Keratinocyte (primary cell): ENCODE data around the gene OPN4. TPM values are rescaled to one million over a fixed set of nuclear protein-coding genes. Genes with fewer than 3 reads are reported as not detected.

Experiments
- DNase-seq: peaks from one replicate; pipeline ENCODE4 v3.0.0-alpha.2; 2011; ENCODE audit warnings: low read depth, missing footprints, low spot score
- FAIRE-seq: peaks from 2 replicates; lab custom pipeline; 2011; peaks lifted over from hg19 to GRCh38; lab: Jason Lieb, UNC
- H2AFZ ChIP-seq: 2 replicates; pipeline ENCODE4 v1.6.0; 2012; ENCODE audit warnings: low read length, control low read depth, inconsistent platforms; ENCODE audit not compliant: control insufficient read depth
- H3K27ac ChIP-seq: 2 replicates; pipeline ENCODE4 v1.5.1; 2011; ENCODE audit warnings: low read length; ENCODE audit not compliant: control insufficient read depth, insufficient read depth
- H3K27me3 ChIP-seq: 3 replicates; pipeline ENCODE4 v1.6.0; 2011; ENCODE audit warnings: low read length; ENCODE audit not compliant: control insufficient read depth, insufficient read depth; ENCODE audit errors: extremely low read depth
- H3K36me3 ChIP-seq, 2 experiments: 2 replicates in 1 of 2; 3 replicates in 1 of 2; pipeline ENCODE4 v1.5.1; 2011; ENCODE audit warnings: low read length in 2 of 2, mild to moderate bottlenecking in 1 of 2; ENCODE audit not compliant: control insufficient read depth in 2 of 2, insufficient read depth in 2 of 2; ENCODE audit errors: extremely low read depth in 1 of 2
- H3K4me1 ChIP-seq: 3 replicates; pipeline ENCODE4 v1.5.1; 2011; ENCODE audit warnings: low read length; ENCODE audit not compliant: control insufficient read depth, insufficient read depth; ENCODE audit errors: extremely low read depth
- H3K4me2 ChIP-seq: 3 replicates; pipeline ENCODE4 v1.6.0; 2011; ENCODE audit warnings: low read depth, low read length; ENCODE audit not compliant: control insufficient read depth, insufficient read depth; ENCODE audit errors: extremely low read depth
- H3K4me3 ChIP-seq, 3 experiments: fragments of 200-600 bp in 1 of 3; sonication (generic) in 1 of 3; 2 replicates in 2 of 3; 3 replicates in 1 of 3; pipeline ENCODE4 v1.5.1; 2011 to 2016; ENCODE audit warnings: low read length in 3 of 3, mild to moderate bottlenecking in 3 of 3, control low read depth in 2 of 3, inconsistent platforms in 1 of 3, low read depth in 1 of 3, mixed read lengths in 1 of 3, mixed run types in 1 of 3, moderate library complexity in 1 of 3; ENCODE audit not compliant: control insufficient read depth in 2 of 3, insufficient read depth in 2 of 3; ENCODE audit errors: extremely low read depth in 1 of 3
- H3K79me2 ChIP-seq: 2 replicates; pipeline ENCODE4 v1.6.0; 2012; ENCODE audit warnings: low read length; ENCODE audit not compliant: control insufficient read depth, insufficient read depth
- H3K9ac ChIP-seq: 3 replicates; pipeline ENCODE4 v1.6.0; 2011; ENCODE audit warnings: low read length; ENCODE audit not compliant: control insufficient read depth, insufficient read depth; ENCODE audit errors: extremely low read depth
- H3K9me1 ChIP-seq: 3 replicates; pipeline ENCODE4 v1.6.0; 2011; ENCODE audit warnings: low read length; ENCODE audit not compliant: control insufficient read depth, insufficient read depth; ENCODE audit errors: extremely low read depth
- H3K9me3 ChIP-seq: 2 replicates; pipeline ENCODE4 v1.5.1; 2012; ENCODE audit warnings: low read depth, low read length; ENCODE audit not compliant: control insufficient read depth
- H4K20me1 ChIP-seq: 3 replicates; pipeline ENCODE4 v1.6.0; 2011; ENCODE audit warnings: low read length; ENCODE audit not compliant: control insufficient read depth, insufficient read depth; ENCODE audit errors: extremely low read depth
- EZH2 ChIP-seq: IDR thresholded peaks from one replicate; pipeline ENCODE4 v1.6.1; 2012; ENCODE audit warnings: inconsistent platforms, mild to moderate bottlenecking, low read length, moderate library complexity
- dilution Hi-C: fragments of 300-500 bp; cut with MboI; formaldehyde crosslinking; loops from one replicate; pipeline ENCODE4 v1.7.0; 2020; ENCODE audit warnings: low sequenced_read_pairs; ENCODE audit not compliant: extremely low pct_ligation_motif_present
- polyA plus RNA-seq, 5 experiments: library from polyadenylated mRNA; depleted of rRNA in 3 of 5; stranded (reverse) in 3 of 5; stranded (forward) in 1 of 5; unstranded in 1 of 5; fragments of >200 nt; gene quantifications; 1 replicate in 1 of 5; 2 replicates in 3 of 5; 3 replicates in 1 of 5; pipeline versions ENCODE4 v1.2.1 to v1.2.3, GENCODE V29; 2011 to 2012; ENCODE audit warnings: missing spikeins in 2 of 5, low read depth in 1 of 5, low replicate concordance in 1 of 5
- TF ChIP-seq, protein P1 (sequence below), 3 experiments: IDR thresholded peaks in 1 of 3; conservative IDR thresholded peaks in 1 of 3; optimal IDR thresholded peaks in 1 of 3; 2 replicates in 2 of 3; 3 replicates in 1 of 3; pipeline versions ENCODE3 to v1.5.1; 2011; ENCODE audit warnings: low read length in 3 of 3, mild to moderate bottlenecking in 3 of 3, moderate library complexity in 2 of 3, control low read depth in 1 of 3, inconsistent platforms in 1 of 3; ENCODE audit not compliant: insufficient read depth in 2 of 3; ENCODE audit errors: extremely low read depth in 1 of 3

The OPN4 gene
- polyA plus RNA-seq, 1 donor (not counting 4 experiments of a cell fraction or from before 2014, with no cell fraction given): not detected

DNA sequence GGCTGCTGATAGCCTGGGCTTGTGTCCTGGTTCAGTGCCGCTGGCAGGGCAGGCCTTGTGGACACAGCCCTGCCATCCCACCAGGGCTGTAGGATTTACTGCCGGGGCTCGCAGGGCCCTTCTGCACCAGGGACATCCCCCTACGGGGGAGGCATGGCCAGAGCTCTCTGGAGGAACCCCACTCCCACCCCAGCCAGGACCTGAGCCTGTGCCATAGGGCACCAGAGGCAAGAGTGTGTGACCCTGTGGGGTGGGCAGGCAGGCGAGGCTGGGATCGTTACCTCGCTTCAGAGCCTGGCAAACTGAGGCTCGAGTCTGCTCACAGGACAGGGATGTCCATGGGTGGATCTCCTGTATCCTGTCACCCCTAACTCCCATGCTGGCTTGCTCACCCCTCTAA, 16.5 kb downstream of the OPN4 start:
- no peak for TF ChIP-seq EZH2
- TF ChIP-seq, protein P1, sequence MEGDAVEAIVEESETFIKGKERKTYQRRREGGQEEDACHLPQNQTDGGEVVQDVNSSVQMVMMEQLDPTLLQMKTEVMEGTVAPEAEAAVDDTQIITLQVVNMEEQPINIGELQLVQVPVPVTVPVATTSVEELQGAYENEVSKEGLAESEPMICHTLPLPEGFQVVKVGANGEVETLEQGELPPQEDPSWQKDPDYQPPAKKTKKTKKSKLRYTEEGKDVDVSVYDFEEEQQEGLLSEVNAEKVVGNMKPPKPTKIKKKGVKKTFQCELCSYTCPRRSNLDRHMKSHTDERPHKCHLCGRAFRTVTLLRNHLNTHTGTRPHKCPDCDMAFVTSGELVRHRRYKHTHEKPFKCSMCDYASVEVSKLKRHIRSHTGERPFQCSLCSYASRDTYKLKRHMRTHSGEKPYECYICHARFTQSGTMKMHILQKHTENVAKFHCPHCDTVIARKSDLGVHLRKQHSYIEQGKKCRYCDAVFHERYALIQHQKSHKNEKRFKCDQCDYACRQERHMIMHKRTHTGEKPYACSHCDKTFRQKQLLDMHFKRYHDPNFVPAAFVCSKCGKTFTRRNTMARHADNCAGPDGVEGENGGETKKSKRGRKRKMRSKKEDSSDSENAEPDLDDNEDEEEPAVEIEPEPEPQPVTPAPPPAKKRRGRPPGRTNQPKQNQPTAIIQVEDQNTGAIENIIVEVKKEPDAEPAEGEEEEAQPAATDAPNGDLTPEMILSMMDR (optimal IDR thresholded peaks at IDR 0.05 in 1 of 3, IDR thresholded peaks at IDR 0.05 in 1 of 3, conservative IDR thresholded peaks at IDR 0.05 in 1 of 3; ENCODE audit: extremely low read depth in 1 of 3, insufficient read depth in 2 of 3, low read length in 3 of 3): no peak
- Histone ChIP-seq H4K20me1 (peaks cover 2% of the 10 kb centered on the region), H3K4me1 (no peaks in the 10 kb centered on the region), H3K79me2 (no peaks in the 10 kb centered on the region), H3K4me3 (no peak overlapping the region), H3K9me1 (no peaks in the 10 kb centered on the region), H3K9ac (no peak overlapping the region), H3K9me3 (no peaks in the 10 kb centered on the region), H3K27me3 (peaks cover 12% of the 10 kb centered on the region), H3K27ac (no peak overlapping the region), H3K4me2 (no peak overlapping the region), H2AFZ (no peak overlapping the region), H3K36me3 (no peaks in the 10 kb centered on the region)
- FAIRE-seq (no peak), DNase-seq (no peak)
- dilution Hi-C loops: no loop called here

DNA sequence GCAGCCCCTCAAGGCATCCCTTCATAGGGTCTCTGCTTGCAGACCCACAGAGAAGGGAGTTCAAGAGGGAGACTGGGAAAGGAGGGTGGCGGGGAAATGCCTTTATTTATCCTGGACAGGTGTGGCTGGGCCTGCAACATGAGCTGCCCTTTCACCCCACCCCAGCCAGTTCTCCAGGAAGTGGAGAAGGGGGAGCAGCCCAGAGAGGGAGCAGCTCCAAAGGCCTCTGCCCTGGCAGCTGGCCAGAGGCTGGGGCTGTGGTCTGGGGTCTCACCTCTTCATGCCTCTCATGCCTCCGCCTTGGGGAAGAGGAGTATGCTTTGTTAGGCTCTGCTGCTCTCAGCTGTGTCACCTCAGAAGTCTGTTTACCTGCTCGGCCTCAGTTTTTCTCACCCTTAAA, 17.1 kb downstream of the OPN4 start:
- DNase-seq: no peak
- no peak overlapping the region for H3K4me2 ChIP-seq
- no peak overlapping the region for H2AFZ ChIP-seq

More for the DNA sequence above, 17.1 kb downstream of the OPN4 start:
- Histone ChIP-seq H3K9me3 (no peaks in the 10 kb centered on the region), H3K27me3 (peaks cover 11% of the 10 kb centered on the region), H3K4me1 (no peaks in the 10 kb centered on the region), H3K36me3 (no peaks in the 10 kb centered on the region), H4K20me1 (peaks cover 2% of the 10 kb centered on the region), H3K9me1 (no peaks in the 10 kb centered on the region), H3K79me2 (no peaks in the 10 kb centered on the region), H3K27ac (no peak overlapping the region), H3K9ac (no peak overlapping the region), H3K4me3 (no peak overlapping the region)
- no peak for TF ChIP-seq EZH2
- TF ChIP-seq, protein P1 (optimal IDR thresholded peaks at IDR 0.05 in 1 of 3, IDR thresholded peaks at IDR 0.05 in 1 of 3, conservative IDR thresholded peaks at IDR 0.05 in 1 of 3; ENCODE audit: extremely low read depth in 1 of 3, insufficient read depth in 2 of 3, low read length in 3 of 3): no peak
- FAIRE-seq: no peak
- dilution Hi-C loops: no loop called here
